GM23338 (cell line): Measurements from ENCODE around the gene CPEB2.

Source experiments
- CTCF ChIP-seq, 2 experiments: fragments of 200-600 bp in 1 of 2; sonication (generic) in 1 of 2; conservative IDR thresholded peaks; 2 replicates each; pipeline versions ENCODE4 v1.5.1 to v1.6.1; 2016 to 2017; ENCODE audit warnings: antibody characterized with exemption in 2 of 2, low read depth in 2 of 2, mild to moderate bottlenecking in 2 of 2, moderate library complexity in 1 of 2
- POLR2AphosphoS5 ChIP-seq: IDR thresholded peaks from 2 replicates; pipeline ENCODE4 v1.6.1; 2016; ENCODE audit warnings: antibody characterized with exemption, low read depth

GRCh38 chr4:14985161-14985560, 17.1 kb upstream of the CPEB2 start:
- no peak for TF ChIP-seq CTCF (conservative IDR thresholded peaks at IDR 0.05; ENCODE audit: low read depth in 2 of 2)
- TF ChIP-seq POLR2AphosphoS5 = no peak
